ENCODE data around the gene RPS6KA2.
A peak's percentile ranks its signal among the peaks of the same experiment; 100 is the strongest.

RPS6KA2 gene

DNA sequence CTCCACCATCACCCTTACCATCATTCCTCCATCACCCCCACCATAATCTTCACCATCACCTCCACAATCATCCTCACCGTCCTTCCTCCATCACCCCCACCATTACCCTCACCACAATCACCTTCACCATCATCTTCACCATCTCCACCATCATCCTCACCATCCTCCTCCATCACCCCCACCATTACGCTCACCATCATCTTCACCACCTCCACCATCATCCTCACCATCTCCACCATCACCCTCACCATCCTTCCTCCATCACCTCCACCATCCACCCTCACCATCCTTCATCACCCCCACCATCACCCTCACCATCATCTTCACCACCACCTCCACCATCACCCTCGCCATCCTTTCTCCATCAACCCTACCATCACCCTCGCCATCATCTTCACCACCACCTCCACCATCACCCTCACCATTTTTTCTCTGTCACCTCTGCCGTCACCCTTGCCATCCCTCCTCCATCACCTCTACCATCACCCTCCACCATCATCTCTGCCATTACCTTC lies 211.2 kb downstream of the RPS6KA2 start:
- H3K27ac ChIP-seq = no peak overlapping the region
- ChIA-PET CTCF (no interaction called here), POLR2A (ENCODE audit: low non-redundant PET) (no interaction called here)
- no peak for TF ChIP-seq CTCF (conservative IDR thresholded peaks at IDR 0.05; ENCODE audit: low read depth)
- DNase-seq (ENCODE audit: low spot score) = no peak

DNA sequence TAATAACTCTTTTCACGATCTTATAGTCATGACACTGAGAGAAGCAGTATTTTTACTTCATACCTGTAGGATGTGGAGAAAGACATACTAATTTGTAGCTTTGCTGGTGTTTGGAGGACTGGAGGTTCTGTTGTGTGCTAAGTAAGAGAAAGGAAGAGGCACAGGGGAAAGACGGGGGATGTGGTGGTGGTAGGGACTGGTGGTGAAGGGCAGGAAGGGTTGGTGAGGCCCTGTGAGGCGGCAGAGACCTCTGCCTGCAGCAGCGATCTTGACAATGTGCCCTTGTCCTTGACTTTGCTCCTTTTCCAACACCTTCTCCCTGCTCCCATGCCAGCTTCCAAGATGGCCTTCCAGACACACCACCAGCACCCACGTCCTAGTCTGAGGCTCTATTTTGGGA lies 211.7 kb downstream of the RPS6KA2 start:
- no peak for TF ChIP-seq CTCF (conservative IDR thresholded peaks at IDR 0.05; ENCODE audit: low read depth)
- H3K27ac ChIP-seq = 0 out of 2 replicates have a peak overlapping the region, but pooled peaks have one; percentile 21
- POLR2A ChIA-PET (ENCODE audit: low non-redundant PET) = no interaction called here
- DNase-seq (ENCODE audit: low spot score) = no peak
- CTCF ChIA-PET = no interaction called here

DNA sequence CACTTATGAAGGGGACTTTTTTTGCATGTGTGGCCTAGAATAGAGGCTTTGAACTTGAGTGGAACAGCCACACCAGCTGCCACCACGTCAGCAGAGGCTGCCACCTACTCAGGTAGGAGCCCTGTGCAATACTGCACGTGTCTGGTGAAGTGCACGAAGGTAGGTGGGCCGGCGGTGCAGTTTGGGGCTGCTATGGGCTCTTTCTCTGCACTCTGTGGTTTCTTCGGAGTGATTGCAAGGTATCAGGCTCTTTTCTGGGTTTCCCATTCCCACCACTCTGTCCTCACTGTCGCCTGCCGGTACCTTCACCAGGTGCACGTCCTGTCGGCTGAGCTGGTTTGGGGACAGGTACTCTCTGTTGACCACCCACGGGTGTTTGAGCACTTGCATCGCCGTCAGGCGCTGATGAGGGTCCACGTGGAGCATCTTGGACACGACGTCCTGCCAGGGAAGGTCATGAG lies 213.5 kb downstream of the RPS6KA2 start:
- CTCF ChIA-PET = no interaction called here
- no peak for TF ChIP-seq CTCF (conservative IDR thresholded peaks at IDR 0.05; ENCODE audit: low read depth)
- POLR2A ChIA-PET (ENCODE audit: low non-redundant PET) = no interaction called here
- no peak for DNase-seq (ENCODE audit: low spot score)
- H3K27ac ChIP-seq = no peak overlapping the region

DNA sequence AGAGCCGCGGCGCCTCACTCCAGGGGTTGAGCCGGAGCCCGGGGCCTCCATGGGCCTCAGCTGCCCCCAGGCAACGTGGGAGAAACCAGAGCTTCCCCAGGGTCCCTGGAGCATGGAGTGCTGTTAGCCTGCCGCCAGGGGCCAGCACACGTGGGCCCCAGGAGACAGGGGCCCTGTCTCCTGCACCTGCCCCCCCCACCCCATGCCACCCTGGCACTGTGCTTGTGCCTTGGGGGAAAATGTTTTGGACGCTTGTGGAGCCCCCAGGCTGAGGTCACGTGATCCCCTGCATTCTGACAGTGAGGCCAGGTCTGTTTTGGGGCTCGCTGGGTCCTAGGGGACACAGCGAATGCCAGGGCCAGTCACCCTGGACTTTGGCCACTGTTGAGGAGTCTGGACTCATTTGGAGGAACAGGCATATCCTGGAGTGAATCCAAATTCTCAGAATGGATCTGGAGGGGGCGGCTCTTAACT lies 214.1 kb downstream of the RPS6KA2 start:
- no peak for DNase-seq (ENCODE audit: low spot score)
- POLR2A ChIA-PET (ENCODE audit: low non-redundant PET) = no interaction called here
- no peak for TF ChIP-seq CTCF (conservative IDR thresholded peaks at IDR 0.05; ENCODE audit: low read depth)
- CTCF ChIA-PET = no interaction called here
- no peak overlapping the region for H3K27ac ChIP-seq

GRCh38 chr6:166412156-166412910 lies 214.7 kb downstream of the RPS6KA2 start:
- no peak for TF ChIP-seq CTCF (conservative IDR thresholded peaks at IDR 0.05; ENCODE audit: low read depth)
- H3K27ac ChIP-seq = no peak overlapping the region
- no peak for DNase-seq (ENCODE audit: low spot score)
- CTCF ChIA-PET = interaction anchor here (1.1 kb wide), 1 partner anchor 136 kb away, joined by 3 read pairs; no protein-coding TSS in a partner anchor
- POLR2A ChIA-PET (ENCODE audit: low non-redundant PET) = no interaction called here

DNA sequence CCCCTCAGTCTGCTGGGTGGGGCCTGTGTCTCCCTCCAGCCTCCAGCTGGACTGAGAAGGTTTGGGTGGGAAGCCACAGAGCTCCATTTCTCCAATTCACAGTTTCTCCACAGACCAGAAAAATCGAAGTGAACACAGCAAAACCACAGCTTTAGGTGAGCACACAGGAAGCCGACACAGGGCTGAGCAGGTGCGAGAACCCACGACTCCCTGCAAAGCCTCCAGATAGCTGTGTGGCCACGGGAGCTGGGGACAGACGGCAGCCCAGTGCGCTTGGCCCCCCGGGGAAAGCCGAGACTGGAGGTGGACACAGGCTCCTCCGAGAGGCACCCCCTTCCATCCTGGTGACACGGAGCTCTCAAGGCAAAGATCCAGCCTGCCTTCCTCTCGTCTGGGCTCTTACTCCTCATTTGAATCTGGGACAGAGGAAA lies 215.3 kb downstream of the RPS6KA2 start:
- no peak for DNase-seq (ENCODE audit: low spot score)
- ChIA-PET CTCF (interaction anchor here (1.1 kb wide), 1 partner anchor 136 kb away, joined by 3 read pairs; no protein-coding TSS in a partner anchor), POLR2A (ENCODE audit: low non-redundant PET) (no interaction called here)
- no peak for TF ChIP-seq CTCF (conservative IDR thresholded peaks at IDR 0.05; ENCODE audit: low read depth)
- H3K27ac ChIP-seq = no peak overlapping the region

All from RWPE1 (cell line).